GM18511 (cell line): Measurements from ENCODE around the gene BCKDK.

Source experiments
- ATAC-seq: cut with Tn5 transposase; IDR thresholded peaks from one replicate; pipeline ENCODE4 v1.9.1; 2021; ENCODE audit warnings: mild to moderate bottlenecking, moderate library complexity; ENCODE audit not compliant: unreplicated experiment

BCKDK gene

GRCh38 chr16:31108035-31108793 lies at the start of gene BCKDK:
TSS of gene BCKDK (plus strand) at chr16:31108386. CDS start at chr16:31109224, 838 bp downstream.
- ATAC-seq: peak; percentile 87

GRCh38 chr16:31061126-31061812 lies 46.9 kb upstream of the BCKDK start:
- ATAC-seq: no peak

- no peak for ATAC-seq
These were observed 46.3 kb upstream of the BCKDK start for GRCh38 chr16:31061813-31062440.

- ATAC-seq: no peak
These were observed 44.7 kb upstream of the BCKDK start for GRCh38 chr16:31063495-31063842.

GRCh38 chr16:31063843-31064611 lies 44.2 kb upstream of the BCKDK start:
- ATAC-seq: no peak

GRCh38 chr16:31064882-31065461 lies 43.2 kb upstream of the BCKDK start:
- ATAC-seq: no peak

GRCh38 chr16:31067342-31067741 lies 40.8 kb upstream of the BCKDK start:
- no peak for ATAC-seq

- ATAC-seq: no peak
These were observed 36.3 kb upstream of the BCKDK start for GRCh38 chr16:31071861-31072260.

GRCh38 chr16:31072540-31073141 lies 35.5 kb upstream of the BCKDK start:
- peak; percentile 8 for ATAC-seq

- ATAC-seq: peak; percentile 66
These were observed 34.8 kb upstream of the BCKDK start for GRCh38 chr16:31073142-31073969.

- peak; percentile 79 for ATAC-seq
These were observed 34.0 kb upstream of the BCKDK start, which contains the start of the genes ZNF646 and ZNF668 for GRCh38 chr16:31073970-31074813. TSS of gene ZNF646 (plus strand) at chr16:31074422. CDS start at chr16:31076325, 1,903 bp downstream. TSS of gene ZNF668 (minus strand) at chr16:31074240. CDS start at chr16:31064459, 9,781 bp downstream.

GRCh38 chr16:31074814-31075183 lies 33.4 kb upstream of the BCKDK start:
- ATAC-seq: no peak

- no peak for ATAC-seq
These were observed 31.9 kb upstream of the BCKDK start for GRCh38 chr16:31076319-31076718.

- ATAC-seq: no peak
These were observed 31.2 kb upstream of the BCKDK start for GRCh38 chr16:31077024-31077423.

- no peak for ATAC-seq
These were observed 30.4 kb upstream of the BCKDK start for GRCh38 chr16:31077592-31078396.

- no peak for ATAC-seq
These were observed 29.4 kb upstream of the BCKDK start for GRCh38 chr16:31078597-31079341.

GRCh38 chr16:31079342-31079944 lies 28.7 kb upstream of the BCKDK start:
- ATAC-seq: no peak
